GM19351 (cell line): ENCODE data around the gene POM121.
A peak's percentile ranks its signal among the peaks of the same experiment; 100 is the strongest.
"Not testable (repeated sequence)": the region's sequence is repeated elsewhere in the genome, so short reads cannot be mapped to it uniquely, and the experiment has no call there.

Experiments used
- ATAC-seq: cut with Tn5 transposase; IDR thresholded peaks from one replicate; pipeline ENCODE4 v1.9.1; 2021; ENCODE audit warnings: mild to moderate bottlenecking, moderate library complexity; ENCODE audit not compliant: unreplicated experiment

Gene POM121

DNA sequence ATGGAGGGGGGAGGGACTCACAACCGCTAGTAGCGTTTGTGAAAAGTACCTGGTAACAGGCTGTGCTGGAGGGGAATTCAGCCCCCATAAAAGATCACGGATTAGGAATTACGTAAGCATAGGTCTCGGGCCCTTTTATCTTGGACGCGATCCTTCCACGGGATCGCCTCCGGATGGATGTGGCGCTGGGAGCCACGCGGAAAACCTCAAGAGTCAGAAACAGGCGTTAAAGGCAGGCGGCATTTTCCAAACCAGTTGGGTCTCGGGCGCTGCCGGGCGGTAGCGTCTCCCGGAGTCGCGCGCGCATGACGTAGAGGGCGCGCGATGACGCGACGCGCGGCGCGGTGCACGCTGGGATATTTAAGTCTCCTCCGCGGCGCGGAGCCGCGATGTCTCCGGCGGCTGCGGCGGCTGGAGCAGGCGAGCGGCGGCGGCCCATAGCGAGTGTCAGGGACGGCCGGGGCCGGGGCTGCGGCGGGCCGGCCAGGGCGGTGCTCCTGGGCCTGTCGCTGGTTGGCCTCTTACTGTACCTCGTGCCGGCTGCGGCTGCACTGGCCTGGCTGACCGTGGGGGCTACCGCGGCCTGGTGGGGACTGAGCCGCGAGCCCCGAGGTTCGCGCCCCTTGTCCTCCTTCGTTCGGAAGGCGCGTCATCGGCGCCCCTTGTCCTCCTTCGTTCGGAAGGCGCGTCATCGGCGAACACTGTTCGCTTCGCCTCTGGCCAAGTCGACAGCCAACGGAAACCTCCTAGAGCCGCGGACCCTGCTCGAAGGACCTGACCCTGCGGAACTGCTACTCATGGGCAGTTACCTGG lies at the start of gene POM121:
Gene POM121, plus strand, starts transcription at position 363 of the 813 bp plus-strand sequence. Its CDS starts 27 bp downstream, at position 390.
- ATAC-seq = peak; percentile 79

DNA sequence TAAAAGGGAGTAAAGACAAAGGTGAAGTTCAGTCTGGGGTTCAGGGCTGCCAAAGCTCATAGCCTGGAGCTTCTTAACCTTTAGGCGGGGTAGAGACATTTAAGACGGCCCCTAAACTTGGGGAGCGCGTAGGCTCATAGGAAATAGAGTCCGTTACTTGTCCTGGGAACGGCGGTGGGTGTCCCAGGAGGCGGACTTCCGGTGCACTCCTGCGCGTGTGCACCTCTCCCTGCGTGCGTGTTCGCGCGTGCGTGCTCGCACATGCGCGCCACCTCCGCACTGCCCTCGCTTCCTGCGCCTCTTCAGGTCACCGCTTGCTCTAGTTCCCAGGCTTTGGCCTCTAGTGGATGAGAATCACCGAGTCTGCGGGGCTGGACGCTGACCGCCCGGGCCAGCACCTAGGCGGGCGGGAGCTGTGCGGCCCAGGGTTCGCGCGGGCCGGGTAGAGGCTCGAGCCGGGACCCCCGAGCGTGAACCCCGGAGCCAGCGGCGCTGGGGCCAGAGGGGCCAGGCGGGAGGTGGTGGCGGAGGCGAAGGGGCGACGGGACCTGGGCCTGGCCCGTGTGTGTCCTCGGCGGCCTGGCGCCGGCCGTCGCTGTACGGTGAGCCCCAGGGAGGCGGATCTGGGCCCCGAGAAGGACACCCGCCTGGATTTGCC lies 45.7 kb upstream of the POM121 start:
- peak; percentile 98 for ATAC-seq

DNA sequence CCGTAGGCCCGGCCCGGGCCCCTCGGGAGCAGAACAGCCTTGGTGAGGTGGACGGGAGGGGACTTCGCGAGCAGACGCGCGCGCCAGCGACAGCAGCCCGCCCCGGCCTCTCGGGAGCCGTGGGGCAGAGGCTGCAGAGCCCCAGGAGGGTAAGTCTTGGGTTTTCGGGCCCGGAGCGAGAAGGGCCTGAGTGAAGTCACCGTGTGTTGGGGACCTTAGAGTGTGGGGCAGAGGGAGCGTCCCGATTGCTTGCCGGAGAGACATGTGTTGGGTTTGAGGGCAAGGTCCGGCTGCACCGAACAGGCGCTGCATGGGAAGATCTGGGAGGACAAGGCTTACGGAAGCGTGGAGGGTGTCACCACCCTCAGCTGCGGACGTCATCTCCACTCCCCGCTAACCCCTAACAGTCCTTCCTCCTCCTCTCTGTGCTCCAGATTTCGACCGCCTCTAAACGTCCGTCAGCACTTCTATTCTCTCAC lies 45.1 kb upstream of the POM121 start:
- not testable (repeated sequence) for ATAC-seq

DNA sequence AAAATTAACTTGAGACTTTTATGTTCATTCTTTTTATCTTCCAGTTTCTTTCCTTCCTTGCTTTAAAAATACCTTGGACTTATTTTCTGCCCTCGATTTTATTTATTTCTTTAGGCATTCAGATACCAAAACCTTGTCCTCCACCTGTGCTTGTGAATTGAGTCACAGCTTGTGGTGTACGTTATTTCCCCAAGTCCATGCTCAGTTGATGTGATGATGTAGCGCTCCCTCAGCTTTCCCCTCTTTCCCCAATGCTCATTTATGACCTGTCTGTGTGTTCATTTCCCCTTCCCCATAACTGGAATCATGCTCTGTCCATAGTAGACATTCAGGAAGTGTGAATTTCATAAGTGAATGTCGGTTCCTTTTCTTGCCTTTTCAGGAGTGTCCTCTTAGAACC lies 33.1 kb upstream of the POM121 start:
- ATAC-seq = not testable (repeated sequence)

DNA sequence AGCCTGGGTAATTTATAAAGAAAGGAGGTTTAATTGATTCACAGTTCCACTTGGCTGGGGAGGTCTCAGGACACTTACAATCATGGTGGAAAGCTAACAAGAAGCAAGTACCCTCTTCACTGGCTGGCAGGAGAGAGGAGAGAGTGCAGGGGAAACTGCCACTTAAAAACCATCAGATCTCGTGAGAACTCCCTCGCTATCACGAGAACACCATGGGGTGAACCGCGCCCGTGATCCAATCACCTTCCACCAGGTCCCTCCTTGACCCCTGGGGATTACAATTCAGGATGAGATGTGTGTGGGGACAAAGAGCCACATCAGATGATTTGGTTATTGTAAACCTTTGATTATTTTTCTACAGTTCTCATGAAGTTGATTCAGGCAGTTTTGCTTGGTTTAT lies 20.2 kb upstream of the POM121 start:
- ATAC-seq = not testable (repeated sequence)

DNA sequence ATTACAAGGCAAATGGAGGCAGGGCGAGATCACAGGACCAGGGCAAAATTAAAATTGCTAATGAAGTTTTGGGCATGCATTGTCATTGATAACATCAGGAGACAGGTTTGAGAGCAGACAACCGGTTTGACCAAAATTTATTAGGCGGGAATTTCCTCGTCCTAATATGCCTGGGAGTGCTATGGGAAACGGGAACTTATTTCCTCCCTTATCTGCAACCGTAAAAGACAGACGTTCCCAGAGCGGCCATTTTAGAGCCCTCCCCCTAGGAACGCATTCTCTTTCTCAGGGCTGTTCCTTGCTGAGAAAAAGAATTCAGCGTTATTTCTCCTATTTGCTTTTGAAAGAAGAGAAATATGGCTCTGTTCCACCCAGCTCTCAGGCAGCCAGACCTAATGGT lies 16.5 kb upstream of the POM121 start:
- not testable (repeated sequence) for ATAC-seq

DNA sequence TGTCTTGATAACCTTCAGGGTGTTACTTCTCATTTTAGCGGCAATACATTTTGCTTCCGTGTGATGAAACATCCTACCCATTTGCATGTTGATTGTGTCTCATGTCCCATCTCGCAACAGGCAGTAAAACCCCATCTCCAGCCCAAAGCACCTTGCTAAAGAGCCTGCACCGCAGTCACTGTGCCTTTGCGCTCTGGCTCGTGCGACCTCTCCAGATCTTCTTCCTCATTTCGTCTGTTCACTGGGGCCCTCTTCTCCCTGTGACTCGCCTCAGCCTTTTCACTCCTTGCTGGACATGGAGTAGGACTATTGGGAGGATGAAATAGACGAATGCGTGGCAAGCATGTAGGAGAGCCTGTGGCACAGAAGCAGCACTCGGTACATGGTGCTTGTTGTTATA lies 13.5 kb upstream of the POM121 start:
- not testable (repeated sequence) for ATAC-seq

DNA sequence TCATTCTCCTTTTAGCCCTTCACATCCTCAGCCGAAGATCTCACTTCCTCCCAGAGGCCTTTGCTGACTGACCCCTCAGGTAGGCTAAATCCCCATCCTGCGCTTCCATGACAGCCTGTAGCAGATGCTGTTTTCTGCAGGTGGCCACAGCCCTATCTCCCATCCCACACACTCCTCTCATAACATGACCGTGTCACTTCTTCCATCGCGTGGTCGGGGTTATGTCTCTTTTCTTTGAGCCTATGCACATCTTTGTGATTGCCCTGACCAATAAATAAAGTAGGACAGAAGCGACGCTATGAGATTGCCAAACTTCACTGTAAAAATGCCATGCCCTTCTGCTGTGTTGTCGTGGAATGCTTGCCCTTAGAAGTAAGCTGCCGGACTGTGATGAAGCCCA lies 11.1 kb upstream of the POM121 start:
- not testable (repeated sequence) for ATAC-seq

DNA sequence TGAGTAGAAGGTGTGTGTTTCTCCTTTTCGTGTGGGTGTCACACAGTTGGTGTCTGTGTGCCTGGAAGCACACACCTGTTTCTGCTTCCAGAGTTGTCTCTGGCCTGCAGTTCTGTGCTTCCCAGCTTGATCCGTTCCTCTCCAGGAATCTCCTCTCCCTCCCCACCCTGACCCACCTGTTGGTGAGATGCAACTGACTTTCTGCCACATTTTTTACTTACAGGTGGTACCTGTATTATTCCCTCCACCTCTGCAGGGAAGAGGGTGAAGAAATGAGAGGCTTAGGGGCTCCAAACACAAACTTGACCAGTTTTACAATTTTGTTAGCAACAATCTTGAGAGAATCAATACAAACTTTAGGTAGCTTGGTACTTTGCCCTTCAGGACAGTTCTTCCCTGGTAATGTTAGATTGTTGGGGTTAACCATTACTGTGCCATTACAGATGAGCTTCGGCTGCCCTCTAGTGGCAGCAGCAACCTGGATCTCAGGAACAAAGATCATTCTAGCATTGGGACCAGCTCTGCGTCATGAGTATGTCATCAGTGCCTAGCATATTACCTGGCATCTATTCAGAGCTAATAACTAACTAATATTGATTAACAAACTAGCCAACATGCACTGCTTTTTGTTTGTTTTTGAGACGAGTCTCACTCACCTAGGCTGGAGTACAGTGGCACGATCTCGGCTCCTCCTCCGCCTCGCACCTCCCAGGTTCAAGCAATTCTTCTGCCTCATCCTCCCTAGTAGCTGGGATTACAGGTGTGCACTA lies 10.0 kb upstream of the POM121 start:
- ATAC-seq = peak; percentile 97

DNA sequence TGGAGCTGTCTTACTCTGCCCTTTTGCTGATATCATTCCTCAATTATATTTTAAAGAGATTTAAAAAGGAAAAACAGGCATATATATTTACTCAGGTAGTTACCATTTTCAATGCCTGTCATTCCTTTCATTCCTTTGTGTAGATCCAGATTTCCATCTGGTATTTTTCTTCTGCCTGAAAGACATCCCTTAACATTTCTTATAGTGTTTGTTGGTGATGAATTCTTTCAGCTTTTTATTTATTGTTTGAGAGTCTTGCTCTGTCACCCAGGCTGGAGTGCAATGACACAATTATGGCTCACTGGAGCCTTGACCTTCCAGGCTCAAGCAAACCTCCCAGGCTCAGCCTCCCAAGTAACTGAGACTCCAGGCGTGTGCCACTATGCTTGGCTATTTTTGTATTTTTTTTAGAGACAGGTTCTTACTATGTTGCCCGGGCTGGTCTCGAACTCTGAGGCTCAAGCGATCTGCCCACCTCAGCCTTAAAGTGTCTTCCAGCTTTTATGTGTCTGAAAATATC lies 5.6 kb upstream of the POM121 start:
- ATAC-seq = no peak

DNA sequence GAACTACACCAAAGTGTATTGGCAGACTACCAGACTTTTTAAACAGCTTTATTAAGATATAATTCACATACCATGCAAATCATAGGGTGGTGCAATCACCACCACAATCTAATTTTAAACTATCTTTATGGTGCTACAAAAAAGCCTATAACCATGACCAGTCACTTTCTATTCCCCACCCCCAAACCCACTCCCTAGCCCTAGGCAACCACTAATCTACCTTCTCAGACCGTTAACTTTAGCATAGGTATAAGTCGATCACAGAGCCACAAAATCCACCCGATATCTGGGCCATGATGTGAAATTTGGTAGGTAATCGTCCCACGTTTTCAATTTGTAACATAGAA lies 536 bp upstream of the POM121 start:
- peak; percentile 20 for ATAC-seq

DNA sequence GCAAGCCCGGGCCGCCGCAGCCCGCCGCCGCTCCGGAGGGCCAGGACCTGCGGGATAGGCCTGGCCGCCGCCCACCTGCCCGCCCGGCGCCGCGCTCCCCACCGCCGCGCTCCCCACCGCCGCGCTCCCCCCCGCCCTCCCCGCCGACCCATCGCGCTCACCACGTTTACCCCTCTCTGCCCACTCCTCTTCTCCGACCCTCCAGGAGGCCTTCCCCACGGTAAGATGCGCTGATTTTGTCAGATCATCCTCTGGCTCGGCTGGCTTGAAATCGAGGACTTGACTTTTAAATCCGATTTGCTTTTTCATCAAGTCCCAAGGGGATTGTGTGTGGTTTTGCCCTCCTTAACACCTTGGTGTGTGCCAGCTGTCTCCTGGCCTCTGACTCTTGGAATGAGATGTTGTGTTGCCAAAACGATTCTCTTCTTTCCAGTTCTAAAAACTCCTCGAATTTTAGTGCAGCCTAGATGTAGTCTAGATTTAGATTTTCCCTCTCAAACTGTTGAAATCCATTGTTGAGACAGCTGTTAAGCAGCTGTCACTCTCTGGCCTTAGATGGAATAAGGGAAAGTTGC lies 738 bp downstream of the POM121 start:
- ATAC-seq = no peak

DNA sequence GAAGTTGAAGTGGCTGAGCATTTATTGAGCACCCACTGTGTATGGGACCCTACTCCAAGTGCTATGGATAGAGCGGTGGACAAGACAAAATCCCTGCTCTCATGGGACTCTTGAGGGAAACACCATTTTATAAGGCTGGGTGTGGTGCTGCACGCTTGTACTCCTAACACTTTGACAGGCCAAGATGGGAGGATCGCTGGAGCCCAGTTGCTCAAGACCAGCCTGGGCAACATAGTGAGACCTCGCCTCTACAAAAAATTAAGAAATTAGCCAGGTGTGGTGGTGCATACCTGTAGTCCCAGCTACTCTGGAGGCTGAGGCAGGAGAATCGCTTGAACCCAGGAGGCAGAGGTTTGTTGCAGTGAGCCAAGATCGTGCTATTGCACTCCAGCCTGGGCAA lies 2.9 kb downstream of the POM121 start:
- ATAC-seq = not testable (repeated sequence)

DNA sequence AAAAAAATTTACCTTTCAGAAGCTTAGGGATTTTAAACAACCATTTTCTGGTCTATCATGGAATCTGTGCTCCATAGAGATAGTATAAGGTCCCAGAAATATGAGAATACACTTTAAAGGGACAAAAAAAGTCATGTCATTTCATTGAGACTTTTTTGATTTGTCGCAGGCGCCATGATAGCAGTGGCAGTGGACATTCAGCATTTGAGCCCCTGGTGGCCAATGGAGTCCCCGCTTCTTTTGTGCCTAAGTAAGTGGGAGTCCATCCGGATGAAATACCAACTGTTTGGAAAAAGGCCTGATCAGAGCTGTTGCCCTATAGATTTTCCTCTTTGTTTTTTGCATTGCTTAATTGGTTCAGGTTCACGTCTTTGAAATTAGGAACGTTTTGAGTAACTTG lies 3.3 kb downstream of the POM121 start:
- not testable (repeated sequence) for ATAC-seq

DNA sequence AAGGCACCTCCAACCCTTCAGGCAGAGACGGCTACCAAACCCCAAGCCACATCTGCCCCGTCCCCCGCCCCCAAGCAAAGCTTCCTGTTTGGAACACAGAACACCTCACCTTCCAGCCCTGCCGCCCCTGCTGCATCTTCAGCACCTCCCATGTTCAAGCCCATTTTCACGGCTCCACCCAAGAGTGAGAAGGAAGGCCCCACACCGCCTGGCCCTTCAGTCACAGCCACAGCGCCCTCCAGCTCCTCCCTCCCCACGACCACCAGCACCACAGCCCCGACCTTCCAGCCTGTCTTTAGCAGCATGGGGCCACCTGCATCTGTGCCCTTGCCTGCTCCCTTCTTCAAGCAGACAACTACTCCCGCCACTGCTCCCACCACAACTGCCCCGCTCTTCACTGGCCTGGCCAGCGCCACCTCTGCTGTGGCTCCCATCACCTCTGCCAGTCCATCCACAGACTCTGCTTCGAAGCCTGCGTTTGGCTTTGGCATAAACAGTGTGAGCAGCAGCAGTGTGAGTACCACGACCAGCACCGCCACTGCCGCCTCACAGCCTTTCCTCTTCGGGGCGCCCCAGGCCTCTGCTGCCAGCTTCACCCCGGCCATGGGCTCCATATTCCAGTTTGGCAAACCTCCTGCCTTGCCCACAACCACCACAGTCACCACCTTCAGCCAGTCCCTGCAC lies 17.3 kb downstream of the POM121 start:
- ATAC-seq = not testable (repeated sequence)

DNA sequence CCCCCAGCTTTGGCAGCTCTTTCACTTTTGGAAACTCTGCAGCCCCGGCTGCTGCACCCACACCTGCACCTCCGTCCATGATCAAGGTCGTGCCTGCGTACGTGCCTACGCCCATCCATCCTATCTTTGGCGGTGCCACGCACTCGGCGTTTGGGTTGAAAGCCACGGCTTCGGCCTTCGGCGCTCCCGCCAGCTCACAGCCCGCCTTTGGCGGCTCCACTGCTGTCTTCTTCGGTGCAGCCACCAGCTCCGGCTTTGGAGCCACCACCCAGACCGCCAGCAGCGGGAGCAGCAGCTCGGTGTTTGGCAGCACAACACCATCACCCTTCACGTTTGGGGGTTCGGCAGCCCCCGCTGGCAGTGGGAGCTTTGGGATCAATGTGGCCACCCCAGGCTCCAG lies 18.1 kb downstream of the POM121 start:
- not testable (repeated sequence) for ATAC-seq

DNA sequence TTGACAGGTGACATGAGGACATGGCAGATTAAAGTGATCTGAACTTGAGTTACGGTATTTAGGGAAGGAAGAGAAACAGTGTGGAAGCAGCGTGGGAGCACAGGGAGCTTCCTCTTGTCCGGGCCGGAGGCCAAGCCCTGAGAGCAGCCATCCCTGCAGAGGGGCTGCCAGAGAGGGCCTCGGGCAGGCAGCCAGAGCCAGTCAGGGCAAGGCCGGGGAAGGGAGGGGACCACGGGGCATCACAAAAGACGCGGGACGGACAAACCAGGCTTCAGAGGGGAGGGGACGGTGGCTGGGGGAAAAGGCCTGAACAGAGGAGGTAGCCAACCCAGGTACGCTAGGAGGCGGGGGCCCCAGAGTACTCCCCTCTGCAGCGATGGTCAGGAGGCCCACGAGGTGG lies 20.0 kb downstream of the POM121 start:
- not testable (repeated sequence) for ATAC-seq

DNA sequence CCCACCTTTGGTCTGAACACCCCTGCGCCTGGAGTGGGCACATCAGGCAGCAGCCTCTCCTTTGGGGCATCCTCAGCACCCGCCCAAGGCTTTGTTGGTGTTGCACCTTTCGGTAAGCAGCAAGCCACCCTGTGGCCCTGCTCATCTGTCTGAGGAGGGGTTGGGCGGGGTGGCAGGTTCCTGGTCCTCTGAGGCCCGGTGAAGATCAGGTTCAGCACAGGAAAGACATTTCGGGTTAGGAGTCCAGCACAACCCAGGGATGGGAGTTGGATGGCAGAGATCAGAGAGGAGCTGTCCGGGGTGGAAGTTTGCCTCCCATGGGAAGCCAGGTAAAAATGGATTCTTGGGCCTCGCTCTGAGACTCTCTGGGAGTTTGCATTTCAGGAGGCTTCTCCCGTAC lies 20.7 kb downstream of the POM121 start:
- ATAC-seq = not testable (repeated sequence)

DNA sequence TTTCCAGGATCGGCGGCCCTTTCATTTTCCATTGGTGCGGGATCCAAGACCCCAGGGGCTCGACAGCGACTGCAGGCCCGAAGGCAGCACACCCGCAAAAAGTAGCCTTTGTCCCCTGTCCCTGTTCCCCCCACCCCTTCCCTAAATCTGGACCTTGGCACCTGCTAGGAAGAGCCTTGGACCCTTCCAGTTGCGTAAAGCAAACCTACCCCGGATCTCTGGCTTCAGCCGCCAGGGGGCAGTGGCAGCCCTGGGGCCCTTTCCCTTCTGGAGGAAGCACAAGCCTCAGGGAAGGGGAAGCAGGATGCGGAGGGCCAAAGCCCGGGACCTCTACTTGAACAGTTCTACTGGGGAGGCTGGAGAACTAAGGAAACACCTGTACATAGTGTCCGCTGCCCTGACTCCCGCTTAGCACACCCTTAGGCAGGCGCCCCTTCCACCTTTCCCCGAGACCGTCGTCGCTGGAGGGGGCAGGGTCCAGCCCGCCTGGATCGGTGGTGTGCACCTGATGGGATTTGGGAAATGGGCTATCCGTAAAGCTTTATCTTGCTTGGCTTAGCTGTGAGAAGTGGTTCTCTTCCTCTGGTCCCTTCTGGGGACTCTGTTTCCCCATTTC lies 21.3 kb downstream of the POM121 start:
- not testable (repeated sequence) for ATAC-seq

DNA sequence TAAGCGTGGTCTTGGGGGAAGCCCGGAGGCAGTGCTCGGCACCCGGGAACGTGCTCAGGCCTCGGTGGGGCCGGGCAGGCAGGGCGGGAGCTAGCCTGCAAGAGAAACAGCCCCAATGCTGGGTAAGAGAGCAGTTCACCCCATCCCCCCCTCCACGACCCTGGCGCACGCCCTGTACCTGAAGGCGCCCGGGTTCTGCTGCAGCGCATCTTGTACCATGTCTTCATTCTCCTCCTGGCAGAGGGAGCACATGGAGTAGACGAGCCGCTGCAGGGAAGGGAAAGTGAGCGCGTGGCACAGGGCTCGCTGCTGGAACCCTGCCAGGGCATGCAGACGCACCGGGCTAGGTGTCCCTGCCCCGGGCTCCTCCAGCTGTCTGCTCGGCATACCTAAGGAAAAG lies 23.8 kb downstream of the POM121 start:
- not testable (repeated sequence) for ATAC-seq
